Fibroblast of skin of back (primary cell): ENCODE measurements around the gene MUS81.
"Not testable (repeated sequence)": the region's sequence is repeated elsewhere in the genome, so short reads cannot be mapped to it uniquely, and the experiment has no call there.

Experiments
- DNase-seq: peaks from one replicate; pipeline ENCODE4 v3.0.0-alpha.2; 2013

MUS81 gene

DNA sequence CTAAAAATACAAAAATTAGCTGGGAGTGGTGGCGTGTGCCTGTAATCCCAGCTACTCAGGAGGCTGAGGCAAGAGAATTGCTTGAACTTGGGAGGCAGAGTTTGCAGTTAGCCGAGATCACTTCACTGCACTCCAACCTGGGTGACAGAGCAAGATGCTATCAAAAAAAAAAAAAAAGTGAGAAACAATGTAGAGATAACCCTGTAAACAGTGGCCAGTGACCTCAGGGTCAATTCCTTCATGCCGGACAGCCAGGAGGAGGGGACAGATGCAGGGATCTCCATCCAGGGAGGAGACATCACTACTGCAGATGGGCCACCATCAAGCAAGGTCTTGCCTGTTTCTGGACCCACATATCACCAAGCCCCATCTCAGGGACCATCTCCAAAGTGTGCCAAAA lies 12.5 kb upstream of the MUS81 start:
- DNase-seq, result no peak

DNA sequence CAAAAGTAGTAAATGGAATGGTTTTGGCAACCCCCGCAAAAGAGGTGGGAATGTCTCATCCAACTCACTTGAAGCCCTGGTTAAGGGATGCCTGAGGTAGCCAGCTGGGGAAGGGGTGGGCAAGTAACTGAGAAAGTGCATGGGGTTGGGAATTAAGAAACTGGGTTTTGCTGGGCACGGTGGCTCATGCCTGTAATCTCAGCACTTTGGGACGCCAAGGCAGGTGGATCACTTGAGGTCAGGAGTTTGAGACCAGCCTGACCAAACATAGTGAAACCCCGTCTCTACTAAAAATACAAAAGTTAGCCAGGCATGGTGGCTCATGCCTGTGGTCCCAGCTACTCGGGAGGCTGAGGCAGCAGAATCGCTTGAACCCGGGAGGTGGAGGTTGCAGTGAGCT lies 11.5 kb upstream of the MUS81 start:
- not testable (repeated sequence) for DNase-seq

GRCh38 chr11:65849366-65849765 lies 10.9 kb upstream of the MUS81 start:
- no peak for DNase-seq

- no peak for DNase-seq
Observed at GRCh38 chr11:65849771-65850216, 10.4 kb upstream of the MUS81 start.

DNA sequence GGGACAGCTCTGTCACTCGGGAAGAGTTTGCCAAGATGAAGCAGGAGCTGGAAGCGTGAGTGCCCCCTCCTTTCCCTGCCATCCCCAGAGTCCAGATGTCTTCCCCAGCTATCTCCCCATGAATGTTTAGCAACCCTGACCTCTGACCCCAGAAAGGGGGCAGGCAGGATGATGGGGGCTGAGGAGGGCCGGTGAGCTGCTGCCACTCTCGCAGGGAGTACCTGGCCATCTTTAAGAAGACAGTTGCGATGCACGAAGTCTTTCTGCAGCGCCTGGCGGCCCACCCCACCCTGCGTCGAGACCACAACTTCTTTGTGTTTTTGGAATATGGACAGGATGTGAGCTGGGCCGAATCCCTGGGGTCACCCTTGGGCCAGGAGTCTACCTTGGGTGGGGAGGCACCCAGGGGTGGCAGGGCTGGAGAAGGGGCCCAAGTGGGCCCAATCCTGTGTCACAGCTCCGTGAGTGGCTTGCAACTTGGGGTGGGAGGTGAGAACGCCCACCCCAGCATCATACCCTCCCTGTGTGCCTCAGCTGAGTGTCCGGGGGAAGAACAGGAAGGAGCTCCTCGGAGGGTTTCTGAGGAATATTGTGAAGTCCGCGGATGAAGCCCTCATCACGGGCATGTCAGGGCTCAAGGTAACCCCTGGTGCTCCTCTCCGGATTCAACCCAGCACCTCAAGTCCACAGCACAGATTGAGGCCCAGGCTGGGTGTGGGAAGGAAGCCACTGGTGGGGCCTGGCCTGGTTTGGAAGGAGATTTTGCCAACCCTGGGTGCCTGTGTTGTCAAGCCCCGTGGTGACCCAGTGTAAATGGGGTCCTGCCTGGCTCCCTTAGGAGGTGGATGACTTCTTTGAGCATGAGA lies 9.8 kb upstream of the MUS81 start:
- no peak for DNase-seq

- DNase-seq, result peak; percentile 46
Observed at GRCh38 chr11:65851083-65851579, 9.1 kb upstream of the MUS81 start.

- no peak for DNase-seq
Observed at GRCh38 chr11:65851811-65852507, 8.3 kb upstream of the MUS81 start.

DNA sequence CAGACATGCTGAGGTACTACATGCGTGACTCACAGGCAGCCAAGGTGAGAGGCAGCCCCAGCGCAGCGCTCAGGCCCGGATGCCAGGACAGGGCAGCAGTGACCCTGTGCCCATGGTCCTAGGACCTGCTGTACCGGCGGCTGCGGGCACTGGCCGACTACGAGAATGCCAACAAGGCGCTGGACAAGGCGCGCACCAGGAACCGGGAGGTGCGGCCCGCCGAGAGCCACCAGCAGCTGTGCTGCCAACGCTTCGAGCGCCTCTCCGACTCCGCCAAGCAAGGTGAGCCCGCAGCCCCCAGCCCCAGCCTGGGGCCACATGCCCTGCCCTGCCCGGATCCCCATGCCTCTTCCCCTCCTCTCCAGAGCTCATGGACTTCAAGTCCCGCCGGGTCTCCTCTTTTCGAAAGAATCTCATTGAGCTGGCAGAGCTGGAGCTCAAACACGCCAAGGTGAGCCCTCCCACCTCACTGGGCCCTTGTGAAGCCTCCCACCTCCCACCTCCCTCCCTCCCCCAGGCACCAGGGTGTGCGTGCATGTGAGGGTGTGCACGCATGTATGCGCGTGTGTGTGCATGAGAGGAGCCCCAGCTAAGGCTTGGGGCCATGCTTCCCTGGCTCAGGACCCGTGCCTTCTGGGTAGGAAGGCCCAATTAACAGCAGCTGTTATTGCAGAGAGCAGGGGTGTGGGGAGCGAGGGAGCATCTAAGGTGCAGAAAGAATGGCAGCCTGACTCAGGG lies 7.6 kb upstream of the MUS81 start:
- DNase-seq, result no peak

- DNase-seq, result no peak
Observed at GRCh38 chr11:65853246-65853979, 6.8 kb upstream of the MUS81 start.

GRCh38 chr11:65854161-65854592 lies 6.1 kb upstream of the MUS81 start:
- DNase-seq, result no peak

- no peak for DNase-seq
Observed at GRCh38 chr11:65854852-65855837, 5.1 kb upstream of the MUS81 start.

DNA sequence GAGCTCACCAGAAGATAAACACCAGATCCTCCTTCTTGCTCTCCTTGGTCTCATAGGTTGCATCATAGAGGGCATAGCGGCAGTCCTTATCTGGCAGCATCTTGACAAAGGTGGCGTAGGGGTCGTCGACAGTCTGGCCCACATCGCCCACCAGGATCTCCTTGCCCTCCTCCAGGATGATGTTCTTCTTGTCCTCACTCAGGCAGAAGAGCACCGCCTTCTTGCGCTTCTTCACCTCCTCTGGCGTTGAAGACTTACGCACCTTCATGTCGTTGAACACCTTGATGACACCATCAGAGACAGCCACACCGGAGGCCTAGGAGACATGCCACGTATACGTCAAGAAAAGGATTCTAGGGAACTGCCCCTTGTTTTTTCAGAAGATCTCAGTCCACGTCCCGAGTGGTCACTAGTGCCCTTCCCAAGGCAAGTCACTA lies 4.3 kb upstream of the MUS81 start:
- DNase-seq, result no peak

DNA sequence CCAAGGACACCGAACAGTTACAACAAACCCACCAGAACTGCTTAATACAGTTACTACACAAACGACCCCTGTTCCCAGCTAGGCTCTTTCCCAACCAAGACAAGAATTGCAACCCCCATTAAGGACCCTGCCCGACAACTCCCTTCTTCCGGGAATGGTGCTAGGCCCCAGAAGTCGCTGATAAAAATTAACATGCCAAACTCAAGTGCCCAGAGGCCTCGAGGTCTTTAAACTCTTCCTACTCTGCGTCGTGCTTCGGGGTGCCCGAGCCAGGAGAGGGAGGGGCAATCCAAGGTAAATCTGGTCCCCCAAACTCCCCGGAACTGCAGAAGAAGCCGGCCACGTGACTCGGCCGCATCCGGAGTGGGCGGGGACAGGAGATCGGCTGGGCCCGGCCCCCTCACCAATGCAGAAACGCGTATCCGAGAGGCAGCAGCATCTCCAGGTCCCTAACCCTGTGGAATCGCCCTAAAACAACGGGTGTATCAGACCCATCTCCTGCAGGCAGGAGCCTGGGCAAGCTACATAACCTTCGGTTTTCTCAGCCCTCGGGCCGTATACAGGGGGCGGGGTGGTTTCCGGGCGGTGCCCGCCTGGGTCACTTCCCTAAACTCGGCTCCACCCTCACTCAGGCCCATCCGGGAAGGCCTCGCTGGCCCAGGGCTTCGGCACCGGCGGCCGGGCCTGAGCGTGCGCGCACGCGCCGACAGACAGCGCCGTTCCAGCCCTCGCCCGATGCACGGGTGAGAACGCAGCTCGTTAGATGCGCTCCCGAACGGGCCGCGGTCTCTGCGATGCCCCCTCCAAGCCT lies 3.3 kb upstream of the MUS81 start:
- DNase-seq, result peak; percentile 69

- DNase-seq, result no peak
Observed at GRCh38 chr11:65857500-65857852, 2.8 kb upstream of the MUS81 start.

- peak; percentile 98 for DNase-seq
Observed at GRCh38 chr11:65857853-65858680, 2.2 kb upstream of the MUS81 start, which contains the start of gene CFL1. TSS of gene CFL1 (minus strand) at chr11:65858180. CDS start at chr11:65858099, 81 bp downstream.

- DNase-seq, result no peak
Observed at GRCh38 chr11:65858681-65859087, 1.5 kb upstream of the MUS81 start.

DNA sequence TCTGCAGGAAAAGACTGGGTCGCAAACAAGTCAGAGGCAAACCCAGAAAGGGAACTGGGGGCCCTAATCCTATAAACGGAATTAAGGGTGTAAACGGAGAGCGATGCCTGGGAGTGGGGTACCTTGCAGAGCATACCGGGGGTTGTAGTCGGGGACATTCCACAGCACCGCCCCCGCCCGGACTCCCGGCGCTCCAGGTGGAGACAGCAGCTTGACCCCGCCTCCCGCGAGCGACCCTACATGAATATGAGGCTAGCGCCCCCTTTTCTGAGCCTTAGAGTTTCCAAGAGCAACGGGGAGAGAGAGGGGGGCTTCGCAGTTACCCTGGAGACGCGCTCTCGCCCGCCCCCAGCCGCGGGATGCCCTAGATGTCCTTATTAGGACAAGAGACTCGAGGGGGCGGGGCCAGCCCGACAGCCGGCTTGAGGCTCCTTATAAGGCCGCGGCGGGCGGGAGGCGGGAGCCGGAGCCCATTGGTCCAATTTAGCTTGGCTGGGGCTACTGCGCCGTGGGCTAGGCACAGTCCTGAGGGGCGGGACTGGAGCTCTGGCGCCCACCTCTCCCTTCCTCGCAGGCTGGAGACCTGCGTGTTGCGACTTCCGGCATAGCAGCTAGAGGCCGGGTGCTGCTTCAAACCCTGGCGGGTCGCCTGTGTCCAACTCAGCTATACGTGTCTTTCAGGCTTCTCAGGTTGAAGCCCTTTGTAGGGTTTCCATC lies 980 bp upstream of the MUS81 start:
- DNase-seq, result peak; percentile 99

DNA sequence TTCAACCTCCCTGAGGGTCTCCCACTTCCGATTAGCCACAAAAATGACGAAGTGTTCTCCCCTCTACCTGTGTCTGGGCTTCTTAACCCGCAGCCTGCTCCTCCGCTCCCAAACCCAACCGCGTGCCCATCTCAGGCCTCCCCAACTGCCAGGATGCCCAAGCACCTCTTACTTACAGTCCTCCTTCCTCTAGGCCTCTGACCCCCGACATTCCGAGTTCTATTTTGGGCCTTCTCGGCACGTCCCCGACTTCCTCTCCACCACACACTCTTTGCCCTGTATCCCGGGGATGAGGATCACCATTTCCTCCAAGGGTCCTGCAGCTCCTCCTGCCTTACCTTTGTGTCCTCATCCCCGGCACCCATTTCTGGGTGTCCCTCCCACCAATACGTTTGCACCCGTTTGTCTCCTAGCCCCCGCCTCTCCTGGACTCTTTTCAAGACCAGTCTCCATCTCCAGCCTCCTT lies 388 bp upstream of the MUS81 start:
- DNase-seq, result no peak
